ENCODE measurements around the gene ACAA2. TPM values are rescaled to one million over a fixed set of nuclear protein-coding genes. Genes with fewer than 3 reads are reported as not detected.

The ACAA2 gene
- total RNA-seq, 1 donor from 2014 or later: 27.4 TPM

DNA sequence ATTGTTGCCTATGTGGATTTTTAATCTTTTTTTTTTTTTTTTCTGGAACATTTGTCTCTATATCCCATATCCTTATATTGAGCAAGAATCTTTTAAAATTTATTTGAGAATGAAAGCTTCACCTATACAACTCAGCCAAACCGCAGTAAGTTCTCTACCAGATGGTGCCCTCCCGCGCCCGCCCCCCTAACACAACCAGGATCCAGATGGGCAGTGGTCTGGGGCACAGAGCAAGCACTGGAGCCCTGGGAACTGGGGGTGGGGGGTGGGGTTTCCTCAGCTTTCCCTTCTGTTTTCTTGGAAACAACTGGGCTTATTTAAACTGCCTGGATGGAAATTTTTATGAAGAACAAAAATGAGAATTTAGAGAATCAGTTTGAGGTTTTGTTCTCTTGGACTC is 74.6 kb downstream of the ACAA2 start:
- DNase-seq: no peak

DNA sequence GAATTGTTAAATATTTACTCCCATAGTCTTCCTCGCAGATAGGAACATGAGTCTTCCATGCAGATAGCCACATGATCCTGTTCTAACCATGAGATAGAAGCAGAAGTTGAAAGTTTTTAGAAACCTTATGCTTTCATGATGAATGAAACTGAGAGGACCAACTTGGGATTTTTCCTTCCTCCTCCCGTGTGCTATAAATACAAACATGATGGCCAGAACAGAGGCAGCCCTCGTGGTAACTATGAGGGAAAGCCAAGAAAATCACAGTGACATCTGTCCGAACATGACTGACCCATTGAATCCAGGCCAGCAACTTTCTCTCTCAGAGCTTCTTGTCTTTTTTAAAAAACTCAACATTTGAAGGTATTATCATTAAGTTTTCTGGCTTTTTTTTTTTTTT is 78.5 kb downstream of the ACAA2 start:
- DNase-seq: no peak

DNA sequence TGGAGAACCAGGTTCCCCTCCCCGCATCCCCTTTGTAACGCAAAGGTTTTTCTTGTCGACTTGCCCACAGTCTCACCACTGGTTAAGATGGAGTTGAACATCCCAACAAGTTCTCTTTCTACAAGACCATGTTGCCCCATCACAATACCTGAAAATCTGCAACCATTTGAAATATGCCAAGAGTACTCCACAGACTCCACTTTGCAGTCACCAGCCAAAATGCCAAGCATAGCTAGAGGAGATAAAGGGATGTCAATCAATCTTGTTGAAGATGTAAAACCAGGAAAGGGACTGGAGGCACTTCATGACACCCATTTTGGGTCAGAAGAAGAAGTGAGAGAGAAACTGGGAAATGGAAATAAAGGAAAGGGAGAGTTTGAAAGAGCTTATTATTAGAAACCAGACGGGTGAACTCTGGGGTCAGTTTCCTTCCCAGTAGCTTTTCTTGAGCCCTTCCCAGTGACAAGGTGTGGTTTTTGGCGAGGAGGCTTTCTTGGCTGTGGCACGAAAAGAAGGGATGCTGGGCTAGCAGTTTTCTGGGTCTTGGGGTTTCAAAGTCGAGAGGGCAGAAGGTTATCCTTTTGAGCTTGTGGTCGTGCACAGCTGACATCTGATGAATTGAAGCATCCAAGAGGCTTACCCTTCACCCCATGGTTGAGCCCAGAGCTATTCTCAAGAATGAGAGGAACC is 79.3 kb downstream of the ACAA2 start:
- no peak for DNase-seq

DNA sequence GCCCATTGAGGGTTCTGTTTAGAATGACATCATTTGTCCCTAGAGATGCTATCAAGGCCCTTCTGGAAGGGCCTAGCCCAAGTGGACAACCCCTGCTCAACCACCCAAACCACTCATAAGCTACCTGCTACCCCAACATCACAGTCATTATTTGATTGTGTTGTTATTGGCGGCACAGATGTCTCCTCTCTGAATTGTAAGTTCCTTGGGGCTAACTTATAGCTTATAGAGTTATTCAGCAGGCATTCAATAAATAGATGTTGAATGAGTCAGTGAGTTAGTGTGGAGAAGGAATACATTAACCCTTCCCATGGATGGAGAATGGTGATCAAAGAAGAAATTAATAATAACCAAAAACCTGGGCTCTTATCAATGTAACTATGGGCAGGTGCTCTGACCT is 80.0 kb downstream of the ACAA2 start:
- DNase-seq: no peak

Measured in dermis blood vessel endothelial cell (primary cell).